ENCODE results near the gene AGL. TPM values are rescaled to one million over a fixed set of nuclear protein-coding genes. Genes with fewer than 3 reads are reported as not detected.

Gene AGL
- total RNA-seq, 1 experiment from 2014 or later, result 12.0 TPM

DNA sequence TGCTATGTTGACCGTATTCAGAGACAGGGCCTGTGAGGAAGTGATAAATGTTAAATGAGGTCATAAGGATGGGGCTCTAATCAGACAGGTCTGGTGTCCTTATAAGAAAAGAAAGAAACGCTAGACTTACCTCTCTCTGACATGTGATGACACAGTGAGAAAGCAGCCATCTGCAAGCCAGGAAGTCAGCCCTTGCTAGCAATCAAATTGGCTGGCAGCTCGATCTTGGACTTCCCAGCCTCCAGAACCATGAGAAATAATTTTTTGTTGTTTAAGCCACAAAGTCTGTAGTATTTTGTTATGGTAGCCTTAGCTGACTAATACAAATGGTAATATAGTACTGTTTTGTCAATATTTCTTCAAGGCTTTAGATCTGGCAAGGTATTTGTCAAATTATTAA lies 25.1 kb upstream of the AGL start:
- intact Hi-C loops (cut with micrococcal nuclease; ENCODE audit: unreplicated experiment), result no loop called here
- POLR2A ChIA-PET, result no interaction called here
- DNase-seq (ENCODE audit: low read depth, low spot score), result no peak
- H3K4me1 ChIP-seq (ENCODE audit: control insufficient read depth, insufficient read depth, low read length), result no peaks in the 10 kb centered on the region
- no TSS peak for BruUV-seq (replicated peaks)
- CTCF ChIA-PET, result no interaction called here
- H3K9me3 ChIP-seq (ENCODE audit: control insufficient read depth, insufficient read depth, low read depth, low read length), result no peaks in the 10 kb centered on the region
- H3K27ac ChIP-seq (ENCODE audit: low read length), result no peak overlapping the region
- in situ Hi-C loops (cut with HindIII; ENCODE audit: low pct_unique_long_range_greater_than_20kb, low sequenced_read_pairs), result no loop called here
- no peak overlapping the region for H3K4me3 ChIP-seq (ENCODE audit: low read depth in 2 of 2, low read length in 2 of 2)
- no peak for TF ChIP-seq TCF7L2 (IDR thresholded peaks at IDR 0.05; ENCODE audit: low read depth, low read length)
- TF ChIP-seq POLR2AphosphoS5 (IDR thresholded peaks at IDR 0.05; ENCODE audit: low read depth, low read length), result no peak
- TF ChIP-seq SIN3A (IDR thresholded peaks at IDR 0.05; ENCODE audit: borderline replicate concordance, insufficient read depth, low read depth, low read length), result no peak
- TF ChIP-seq, protein P1, sequence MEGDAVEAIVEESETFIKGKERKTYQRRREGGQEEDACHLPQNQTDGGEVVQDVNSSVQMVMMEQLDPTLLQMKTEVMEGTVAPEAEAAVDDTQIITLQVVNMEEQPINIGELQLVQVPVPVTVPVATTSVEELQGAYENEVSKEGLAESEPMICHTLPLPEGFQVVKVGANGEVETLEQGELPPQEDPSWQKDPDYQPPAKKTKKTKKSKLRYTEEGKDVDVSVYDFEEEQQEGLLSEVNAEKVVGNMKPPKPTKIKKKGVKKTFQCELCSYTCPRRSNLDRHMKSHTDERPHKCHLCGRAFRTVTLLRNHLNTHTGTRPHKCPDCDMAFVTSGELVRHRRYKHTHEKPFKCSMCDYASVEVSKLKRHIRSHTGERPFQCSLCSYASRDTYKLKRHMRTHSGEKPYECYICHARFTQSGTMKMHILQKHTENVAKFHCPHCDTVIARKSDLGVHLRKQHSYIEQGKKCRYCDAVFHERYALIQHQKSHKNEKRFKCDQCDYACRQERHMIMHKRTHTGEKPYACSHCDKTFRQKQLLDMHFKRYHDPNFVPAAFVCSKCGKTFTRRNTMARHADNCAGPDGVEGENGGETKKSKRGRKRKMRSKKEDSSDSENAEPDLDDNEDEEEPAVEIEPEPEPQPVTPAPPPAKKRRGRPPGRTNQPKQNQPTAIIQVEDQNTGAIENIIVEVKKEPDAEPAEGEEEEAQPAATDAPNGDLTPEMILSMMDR (IDR thresholded peaks at IDR 0.05), result no peak
- TF ChIP-seq, protein P2, sequence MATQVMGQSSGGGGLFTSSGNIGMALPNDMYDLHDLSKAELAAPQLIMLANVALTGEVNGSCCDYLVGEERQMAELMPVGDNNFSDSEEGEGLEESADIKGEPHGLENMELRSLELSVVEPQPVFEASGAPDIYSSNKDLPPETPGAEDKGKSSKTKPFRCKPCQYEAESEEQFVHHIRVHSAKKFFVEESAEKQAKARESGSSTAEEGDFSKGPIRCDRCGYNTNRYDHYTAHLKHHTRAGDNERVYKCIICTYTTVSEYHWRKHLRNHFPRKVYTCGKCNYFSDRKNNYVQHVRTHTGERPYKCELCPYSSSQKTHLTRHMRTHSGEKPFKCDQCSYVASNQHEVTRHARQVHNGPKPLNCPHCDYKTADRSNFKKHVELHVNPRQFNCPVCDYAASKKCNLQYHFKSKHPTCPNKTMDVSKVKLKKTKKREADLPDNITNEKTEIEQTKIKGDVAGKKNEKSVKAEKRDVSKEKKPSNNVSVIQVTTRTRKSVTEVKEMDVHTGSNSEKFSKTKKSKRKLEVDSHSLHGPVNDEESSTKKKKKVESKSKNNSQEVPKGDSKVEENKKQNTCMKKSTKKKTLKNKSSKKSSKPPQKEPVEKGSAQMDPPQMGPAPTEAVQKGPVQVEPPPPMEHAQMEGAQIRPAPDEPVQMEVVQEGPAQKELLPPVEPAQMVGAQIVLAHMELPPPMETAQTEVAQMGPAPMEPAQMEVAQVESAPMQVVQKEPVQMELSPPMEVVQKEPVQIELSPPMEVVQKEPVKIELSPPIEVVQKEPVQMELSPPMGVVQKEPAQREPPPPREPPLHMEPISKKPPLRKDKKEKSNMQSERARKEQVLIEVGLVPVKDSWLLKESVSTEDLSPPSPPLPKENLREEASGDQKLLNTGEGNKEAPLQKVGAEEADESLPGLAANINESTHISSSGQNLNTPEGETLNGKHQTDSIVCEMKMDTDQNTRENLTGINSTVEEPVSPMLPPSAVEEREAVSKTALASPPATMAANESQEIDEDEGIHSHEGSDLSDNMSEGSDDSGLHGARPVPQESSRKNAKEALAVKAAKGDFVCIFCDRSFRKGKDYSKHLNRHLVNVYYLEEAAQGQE (IDR thresholded peaks at IDR 0.05; ENCODE audit: insufficient read depth in 1 of 2, low read depth in 2 of 2, low read length in 1 of 2), result no peak
- ATAC-seq, result no peak
- no peaks in the 10 kb centered on the region for H3K27me3 ChIP-seq (ENCODE audit: control insufficient read depth, insufficient read depth, low read length)
- no peaks in the 10 kb centered on the region for H3K36me3 ChIP-seq (ENCODE audit: control insufficient read depth, insufficient read depth, low read length)

DNA sequence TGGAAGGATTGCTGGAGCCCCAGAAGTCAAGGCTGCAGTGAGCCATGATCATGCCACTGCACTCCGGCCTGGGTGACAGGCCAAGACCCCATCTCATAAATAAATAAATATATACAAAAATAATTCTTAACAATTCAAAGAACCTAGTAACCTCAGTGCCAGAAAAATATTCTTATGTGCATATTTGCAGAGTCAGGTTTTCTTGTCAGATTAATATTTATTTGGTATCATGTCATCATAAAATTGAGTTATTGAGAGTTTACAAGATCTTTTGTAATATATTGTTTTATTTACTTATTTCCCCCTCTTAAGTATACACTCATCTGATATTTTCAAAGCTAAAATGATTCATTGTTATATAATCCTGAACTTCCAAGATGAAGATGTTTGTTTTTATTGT lies 24.5 kb upstream of the AGL start:
- Histone ChIP-seq H3K36me3 (ENCODE audit: control insufficient read depth, insufficient read depth, low read length) (no peaks in the 10 kb centered on the region), H3K27ac (ENCODE audit: low read length) (no peak overlapping the region), H3K9me3 (ENCODE audit: control insufficient read depth, insufficient read depth, low read depth, low read length) (no peaks in the 10 kb centered on the region), H3K27me3 (ENCODE audit: control insufficient read depth, insufficient read depth, low read length) (no peaks in the 10 kb centered on the region), H3K4me3 (ENCODE audit: low read depth in 2 of 2, low read length in 2 of 2) (no peak overlapping the region), H3K4me1 (ENCODE audit: control insufficient read depth, insufficient read depth, low read length) (no peaks in the 10 kb centered on the region)
- POLR2A ChIA-PET, result no interaction called here
- ATAC-seq (no peak), DNase-seq (ENCODE audit: low read depth, low spot score) (no peak)
- in situ Hi-C loops (cut with HindIII; ENCODE audit: low pct_unique_long_range_greater_than_20kb, low sequenced_read_pairs) (no loop called here), intact Hi-C loops (cut with micrococcal nuclease; ENCODE audit: unreplicated experiment) (no loop called here)
- no TSS peak for BruUV-seq (replicated peaks)
- CTCF ChIA-PET, result no interaction called here
- TF ChIP-seq TCF7L2 (IDR thresholded peaks at IDR 0.05; ENCODE audit: low read depth, low read length), result no peak
- TF ChIP-seq, protein P2 (IDR thresholded peaks at IDR 0.05; ENCODE audit: insufficient read depth in 1 of 2, low read depth in 2 of 2, low read length in 1 of 2), result no peak
- TF ChIP-seq, protein P1 (IDR thresholded peaks at IDR 0.05), result no peak
- TF ChIP-seq POLR2AphosphoS5 (IDR thresholded peaks at IDR 0.05; ENCODE audit: low read depth, low read length), result no peak
- TF ChIP-seq SIN3A (IDR thresholded peaks at IDR 0.05; ENCODE audit: borderline replicate concordance, insufficient read depth, low read depth, low read length), result no peak

All from Panc1 (cell line).